HG02973 (cell line): Measurements from ENCODE around the gene RCHY1.

ENCODE experiments used
- ATAC-seq: cut with Tn5 transposase; IDR thresholded peaks from one replicate; pipeline ENCODE4 v1.9.1; 2021; ENCODE audit warnings: moderate library complexity; ENCODE audit not compliant: unreplicated experiment

Gene RCHY1

GRCh38 chr4:75432683-75433082, 81.5 kb downstream of the RCHY1 start:
- no peak for ATAC-seq

GRCh38 chr4:75429208-75429607, 85.0 kb downstream of the RCHY1 start:
- ATAC-seq: no peak
